DMS53 (cell line): ENCODE results near the gene DYRK1A.

Experiments used
- DNase-seq: peaks from one replicate; lab custom pipeline; 2025; lab: John Stamatoyannopoulos, UW

DYRK1A gene

DNA sequence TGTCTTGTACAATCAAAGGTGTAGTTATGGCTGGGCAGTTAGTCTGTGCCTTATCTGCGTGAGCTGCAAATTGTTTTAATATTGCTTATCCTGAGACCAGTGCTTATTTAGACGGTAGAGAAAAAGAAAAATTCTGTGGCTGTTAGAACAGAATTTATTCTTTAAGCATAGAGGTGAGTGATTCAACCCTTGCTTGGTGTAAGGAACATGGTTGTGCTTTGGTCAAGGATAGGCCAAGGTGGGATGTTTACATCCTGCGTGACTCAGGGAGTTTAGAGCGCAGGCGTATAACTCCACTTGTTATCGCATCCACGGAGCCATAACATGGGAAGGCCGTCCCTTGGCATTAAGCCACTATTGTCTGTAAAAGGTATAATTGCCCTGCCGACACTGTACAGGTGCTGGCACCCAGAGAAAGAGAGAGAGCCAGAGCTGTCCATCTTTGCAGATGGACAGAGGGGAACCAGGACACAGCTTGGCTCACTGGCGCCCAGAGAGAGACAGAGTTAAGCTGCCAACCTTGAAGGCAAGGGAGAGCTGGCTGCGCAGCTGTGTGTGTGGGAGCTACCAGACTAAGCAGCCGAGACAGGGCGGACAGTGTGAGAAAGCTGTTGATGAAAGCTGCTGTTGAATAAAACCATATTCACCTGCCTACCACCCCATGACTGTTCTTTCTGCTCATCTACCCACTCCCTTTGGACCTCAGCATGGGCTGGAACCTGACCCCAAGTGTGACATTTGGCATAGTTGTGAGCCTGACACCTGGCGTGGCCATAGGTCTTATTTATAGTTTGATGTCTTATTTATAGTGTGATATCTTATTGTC lies 200.4 kb downstream of the DYRK1A start:
- no peak for DNase-seq

DNA sequence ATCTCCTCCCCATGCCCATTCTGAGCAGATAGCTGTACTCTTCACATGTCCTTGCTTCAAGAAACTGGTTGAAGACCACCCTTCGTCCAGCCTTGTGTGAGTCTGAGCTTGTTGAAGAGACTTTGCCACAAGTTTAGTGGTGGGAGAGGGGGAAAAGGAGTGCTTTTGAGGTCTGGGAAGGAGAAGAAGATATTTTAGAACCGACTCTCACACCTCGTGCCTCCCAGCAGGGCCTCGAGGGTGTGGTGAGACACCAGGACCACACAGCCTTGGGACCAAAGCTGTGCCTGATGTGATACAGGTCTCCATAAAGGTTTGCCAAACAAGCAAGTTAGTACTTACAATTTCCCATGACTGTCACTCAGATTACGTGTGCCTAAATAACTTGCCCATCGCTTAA lies 201.8 kb downstream of the DYRK1A start:
- DNase-seq: no peak

DNA sequence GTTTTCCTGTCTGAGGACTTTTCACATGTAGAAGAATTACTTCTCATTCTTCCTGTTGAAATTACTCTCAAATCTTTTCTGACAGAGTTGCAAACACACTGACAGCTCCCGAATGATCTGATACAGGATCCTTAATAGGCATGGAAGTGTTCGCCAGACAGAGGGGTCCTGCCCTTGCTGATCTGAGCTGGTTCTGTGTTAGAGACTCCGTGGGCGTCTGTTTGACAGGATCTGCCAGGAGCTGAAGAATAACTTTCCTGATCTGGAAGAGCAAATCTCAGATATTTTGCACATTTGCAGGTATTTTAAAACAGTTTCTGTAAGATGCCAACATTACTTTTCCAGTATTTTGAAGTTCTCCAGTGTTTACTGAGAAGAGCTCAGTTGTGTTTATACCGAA lies 202.3 kb downstream of the DYRK1A start:
- no peak for DNase-seq

DNA sequence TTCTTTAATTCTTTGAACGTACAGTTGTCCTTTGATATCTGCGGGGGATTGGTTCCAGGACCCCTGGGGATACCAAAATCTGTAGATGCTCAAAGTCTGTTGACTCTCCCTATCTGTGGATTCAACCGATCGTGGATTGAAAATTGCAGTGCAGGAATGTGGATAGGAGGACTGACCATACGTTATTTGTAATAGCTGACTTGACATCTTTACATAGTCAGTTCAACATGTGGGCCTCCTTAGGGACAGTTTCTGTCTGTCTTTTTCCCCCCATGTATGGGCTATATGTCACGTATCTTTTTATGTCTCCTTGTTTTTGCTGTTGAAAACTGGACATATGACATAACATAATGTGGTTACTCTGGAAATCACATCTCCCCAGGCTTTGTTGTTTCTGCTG lies 204.9 kb downstream of the DYRK1A start:
- DNase-seq: no peak

DNA sequence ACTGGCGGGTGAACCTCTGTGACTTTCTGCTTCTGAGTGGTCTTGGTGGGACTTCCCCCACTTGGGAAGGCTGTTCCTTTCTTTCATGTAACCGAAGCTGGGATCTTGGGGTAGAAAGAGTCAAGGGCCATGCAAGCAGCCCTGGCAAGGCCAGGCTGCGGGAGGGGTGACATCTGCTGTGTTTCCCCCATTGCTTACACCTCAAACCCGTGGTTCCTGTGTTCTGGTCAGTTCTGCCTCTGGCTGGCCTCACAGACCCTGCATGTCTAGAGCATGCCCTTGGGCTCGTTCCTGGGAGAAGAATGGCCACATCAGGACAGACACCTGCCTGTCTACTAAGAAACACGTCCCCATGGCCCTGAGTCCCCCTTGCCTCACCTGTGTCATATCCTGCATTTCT lies 207.7 kb downstream of the DYRK1A start:
- no peak for DNase-seq

DNA sequence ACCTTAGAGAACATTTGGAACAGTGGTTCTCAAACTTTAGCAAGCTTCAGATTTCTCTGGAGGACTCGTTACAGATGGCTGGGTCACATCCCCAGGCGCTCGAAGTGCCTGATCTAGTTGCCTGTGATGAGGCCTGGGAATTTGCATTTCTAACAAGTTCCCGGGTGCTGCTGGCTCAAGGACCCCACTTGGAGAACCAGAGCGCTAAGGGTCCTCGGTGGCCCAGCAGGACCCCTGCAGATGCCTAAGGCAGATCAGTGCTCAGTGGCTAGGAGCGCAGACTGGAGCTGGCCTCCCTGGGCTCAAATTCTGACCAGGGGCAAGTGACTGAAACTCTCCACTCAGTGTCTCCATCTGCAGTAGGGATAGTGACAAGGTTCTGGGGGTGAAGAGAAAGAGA lies 208.2 kb downstream of the DYRK1A start:
- no peak for DNase-seq

DNA sequence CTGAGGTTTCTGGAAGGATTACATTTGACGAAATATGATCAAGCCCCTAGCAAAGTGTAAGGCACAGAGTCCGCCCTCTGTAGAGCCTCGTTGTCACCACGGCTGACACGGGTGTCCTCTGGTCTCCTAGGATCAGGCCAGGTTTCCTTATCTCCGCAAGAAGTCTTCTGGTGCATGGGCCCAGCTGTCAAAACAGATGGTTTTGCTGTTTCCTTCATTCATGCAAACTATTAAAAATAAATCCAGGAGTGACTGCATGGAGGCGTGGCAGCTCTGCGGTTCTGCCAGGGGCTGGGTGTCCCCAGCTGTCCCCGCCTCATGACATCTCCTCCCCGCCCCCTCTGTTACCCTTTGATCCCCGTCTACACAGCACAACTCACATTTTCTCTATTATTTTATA lies 209.0 kb downstream of the DYRK1A start:
- no peak for DNase-seq
